Measurements from ENCODE around the gene NR2C2AP. TPM values are rescaled to one million over a fixed set of nuclear protein-coding genes. Genes with fewer than 3 reads are reported as not detected.
"Not testable (repeated sequence)": the region's sequence is repeated elsewhere in the genome, so short reads cannot be mapped to it uniquely, and the experiment has no call there.

NR2C2AP gene
- total and polyA plus RNA-seq, 2 donors (not counting 1 experiment from before 2014, with no cell fraction given): 3.3 to 4.6 TPM

GRCh38 chr19:19223636-19224035 lies 20.4 kb upstream of the NR2C2AP start:
- no peak for TF ChIP-seq EZH2 (IDR thresholded peaks at IDR 0.05; ENCODE audit: low read length, missing control alignments)
- no peak for TF ChIP-seq CTCF (conservative IDR thresholded peaks at IDR 0.05 in 1 of 2, IDR thresholded peaks at IDR 0.05 in 1 of 2; ENCODE audit: low read depth in 1 of 2, low read length in 2 of 2)
- Histone ChIP-seq H3K4me3 (replicated peaks in 1 of 4; ENCODE audit: control extremely low read depth in 1 of 4, insufficient read depth in 1 of 4, low read depth in 3 of 4, low read length in 4 of 4) (no peak overlapping the region), H3K27ac (ENCODE audit: insufficient read depth, low read length) (no peak overlapping the region), H2AFZ (ENCODE audit: low read length) (no peak overlapping the region), H3K9me3 (ENCODE audit: control insufficient read depth, insufficient read depth, low read depth, low read length) (no peaks in the 10 kb centered on the region), H4K20me1 (ENCODE audit: control insufficient read depth, extremely low read depth, insufficient read depth, low read length) (no peaks in the 10 kb centered on the region), H3K79me2 (ENCODE audit: control insufficient read depth, insufficient read depth, low read length) (no peaks in the 10 kb centered on the region), H3K27me3 (ENCODE audit: control insufficient read depth, insufficient read depth, low read length) (peaks cover 11% of the 10 kb centered on the region), H3K4me2 (ENCODE audit: extremely low read depth, insufficient read depth, low read length) (no peak overlapping the region), H3K36me3 (ENCODE audit: control insufficient read depth, insufficient read depth, low read length) (no peaks in the 10 kb centered on the region), H3K4me1 (ENCODE audit: control insufficient read depth, extremely low read depth, insufficient read depth, low read length) (no peaks in the 10 kb centered on the region), H3K9ac (ENCODE audit: insufficient read depth, low read length) (no peak overlapping the region)
- no peak for DNase-seq (ENCODE audit: low read depth in 2 of 2)

- H4K20me1 ChIP-seq (ENCODE audit: control insufficient read depth, extremely low read depth, insufficient read depth, low read length): no peaks in the 10 kb centered on the region
- TF ChIP-seq CTCF (conservative IDR thresholded peaks at IDR 0.05 in 1 of 2, IDR thresholded peaks at IDR 0.05 in 1 of 2; ENCODE audit: low read depth in 1 of 2, low read length in 2 of 2) (no peak), EZH2 (IDR thresholded peaks at IDR 0.05; ENCODE audit: low read length, missing control alignments) (no peak)
- no peak for DNase-seq (ENCODE audit: low read depth in 2 of 2)
Measured at GRCh38 chr19:19223060-19223459, 19.8 kb upstream of the NR2C2AP start.

GRCh38 chr19:19221000-19221399 lies 17.8 kb upstream of the NR2C2AP start:
- H4K20me1 ChIP-seq (ENCODE audit: control insufficient read depth, extremely low read depth, insufficient read depth, low read length); DNase-seq (ENCODE audit: low read depth in 2 of 2); H3K36me3 ChIP-seq (ENCODE audit: control insufficient read depth, insufficient read depth, low read length); H3K4me1 ChIP-seq (ENCODE audit: control insufficient read depth, extremely low read depth, insufficient read depth, low read length); H3K9me3 ChIP-seq (ENCODE audit: control insufficient read depth, insufficient read depth, low read depth, low read length); H3K9ac ChIP-seq (ENCODE audit: insufficient read depth, low read length); H3K4me2 ChIP-seq (ENCODE audit: extremely low read depth, insufficient read depth, low read length); H2AFZ ChIP-seq (ENCODE audit: low read length); H3K4me3 ChIP-seq (replicated peaks in 1 of 4; ENCODE audit: control extremely low read depth in 1 of 4, insufficient read depth in 1 of 4, low read depth in 3 of 4, low read length in 4 of 4); H3K27ac ChIP-seq (ENCODE audit: insufficient read depth, low read length); H3K79me2 ChIP-seq (ENCODE audit: control insufficient read depth, insufficient read depth, low read length): not testable (repeated sequence)
- peaks cover 11% of the 10 kb centered on the region for H3K27me3 ChIP-seq (ENCODE audit: control insufficient read depth, insufficient read depth, low read length)

More at GRCh38 chr19:19223060-19223459, 19.8 kb upstream of the NR2C2AP start:
- Histone ChIP-seq H3K9ac (ENCODE audit: insufficient read depth, low read length) (no peak overlapping the region), H3K27ac (ENCODE audit: insufficient read depth, low read length) (no peak overlapping the region), H3K27me3 (ENCODE audit: control insufficient read depth, insufficient read depth, low read length) (peaks cover 11% of the 10 kb centered on the region), H2AFZ (ENCODE audit: low read length) (no peak overlapping the region), H3K36me3 (ENCODE audit: control insufficient read depth, insufficient read depth, low read length) (no peaks in the 10 kb centered on the region), H3K4me2 (ENCODE audit: extremely low read depth, insufficient read depth, low read length) (no peak overlapping the region), H3K9me3 (ENCODE audit: control insufficient read depth, insufficient read depth, low read depth, low read length) (no peaks in the 10 kb centered on the region), H3K79me2 (ENCODE audit: control insufficient read depth, insufficient read depth, low read length) (no peaks in the 10 kb centered on the region), H3K4me3 (replicated peaks in 1 of 4; ENCODE audit: control extremely low read depth in 1 of 4, insufficient read depth in 1 of 4, low read depth in 3 of 4, low read length in 4 of 4) (no peak overlapping the region), H3K4me1 (ENCODE audit: control insufficient read depth, extremely low read depth, insufficient read depth, low read length) (no peaks in the 10 kb centered on the region)
